ENCODE results near the gene DPM3.

DNA sequence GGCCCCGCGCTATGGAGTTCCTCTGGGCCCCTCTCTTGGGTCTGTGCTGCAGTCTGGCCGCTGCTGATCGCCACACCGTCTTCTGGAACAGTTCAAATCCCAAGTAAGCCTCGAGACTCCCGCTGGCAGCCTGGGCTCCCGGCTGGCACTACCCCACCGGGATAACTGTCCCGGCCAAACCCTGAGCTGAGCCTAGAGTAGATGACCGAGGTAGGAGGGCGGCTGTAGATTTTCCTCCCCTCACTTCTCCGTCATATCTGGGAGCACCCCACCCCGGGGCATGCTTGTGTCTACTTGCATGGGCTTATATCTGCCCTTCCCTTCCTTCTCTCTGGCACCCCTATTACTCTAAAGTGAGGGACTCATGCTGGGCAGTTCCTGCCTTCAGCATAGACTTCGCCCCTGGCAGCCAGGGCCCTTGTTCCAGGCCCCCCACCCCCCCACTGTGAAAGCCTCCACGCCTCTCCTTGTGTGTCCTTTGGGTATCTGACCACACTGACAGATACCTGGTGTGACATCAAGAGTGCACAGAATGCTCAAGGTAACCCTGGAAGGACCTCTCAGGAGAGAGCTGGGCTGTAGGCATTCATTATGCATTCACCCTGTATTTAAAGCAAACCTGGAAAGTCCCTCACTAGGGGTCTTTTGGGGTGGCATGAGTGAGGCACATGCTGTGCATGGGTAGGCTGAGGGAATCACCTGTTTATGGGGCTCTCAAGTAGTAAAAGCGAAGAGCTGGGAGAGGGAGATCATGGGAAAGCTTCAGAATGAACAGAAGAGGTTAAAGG, 12.2 kb downstream of the DPM3 start:
- no peak for TF ChIP-seq POLR2A (IDR thresholded peaks at IDR 0.05)
- TF ChIP-seq, protein P1, sequence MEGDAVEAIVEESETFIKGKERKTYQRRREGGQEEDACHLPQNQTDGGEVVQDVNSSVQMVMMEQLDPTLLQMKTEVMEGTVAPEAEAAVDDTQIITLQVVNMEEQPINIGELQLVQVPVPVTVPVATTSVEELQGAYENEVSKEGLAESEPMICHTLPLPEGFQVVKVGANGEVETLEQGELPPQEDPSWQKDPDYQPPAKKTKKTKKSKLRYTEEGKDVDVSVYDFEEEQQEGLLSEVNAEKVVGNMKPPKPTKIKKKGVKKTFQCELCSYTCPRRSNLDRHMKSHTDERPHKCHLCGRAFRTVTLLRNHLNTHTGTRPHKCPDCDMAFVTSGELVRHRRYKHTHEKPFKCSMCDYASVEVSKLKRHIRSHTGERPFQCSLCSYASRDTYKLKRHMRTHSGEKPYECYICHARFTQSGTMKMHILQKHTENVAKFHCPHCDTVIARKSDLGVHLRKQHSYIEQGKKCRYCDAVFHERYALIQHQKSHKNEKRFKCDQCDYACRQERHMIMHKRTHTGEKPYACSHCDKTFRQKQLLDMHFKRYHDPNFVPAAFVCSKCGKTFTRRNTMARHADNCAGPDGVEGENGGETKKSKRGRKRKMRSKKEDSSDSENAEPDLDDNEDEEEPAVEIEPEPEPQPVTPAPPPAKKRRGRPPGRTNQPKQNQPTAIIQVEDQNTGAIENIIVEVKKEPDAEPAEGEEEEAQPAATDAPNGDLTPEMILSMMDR (IDR thresholded peaks at IDR 0.05): no peak
- TF ChIP-seq POLR2AphosphoS5 (IDR thresholded peaks at IDR 0.05): no peak

All from breast epithelium (tissue), 3 donors.